ENCODE results near the gene ANO7.

ANO7 gene

DNA sequence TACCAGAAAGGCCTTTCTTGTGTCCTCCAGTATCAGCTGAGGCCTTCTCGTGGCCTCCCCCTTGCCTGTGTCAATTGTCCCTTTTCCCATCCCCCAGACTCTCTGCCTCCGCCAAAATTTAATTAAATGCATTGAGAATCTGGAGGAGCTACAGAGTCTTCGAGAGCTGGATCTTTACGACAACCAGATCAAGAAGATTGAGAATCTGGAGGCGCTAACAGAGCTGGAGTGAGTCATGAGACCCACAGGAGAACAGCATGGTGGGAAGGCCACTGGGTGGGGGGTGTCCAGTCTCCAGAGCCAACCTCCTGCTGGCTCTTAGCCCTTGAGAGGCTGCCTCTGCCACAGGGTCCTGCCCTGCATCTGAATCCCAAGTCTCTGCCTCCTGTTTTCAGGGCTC, 29.4 kb upstream of the ANO7 start:
- no peak for DNase-seq

GRCh38 chr2:241160318-241160717, 28.2 kb upstream of the ANO7 start:
- DNase-seq: no peak

- peak; percentile 60 for DNase-seq
These were observed 26.7 kb upstream of the ANO7 start for GRCh38 chr2:241161646-241162281.

DNA sequence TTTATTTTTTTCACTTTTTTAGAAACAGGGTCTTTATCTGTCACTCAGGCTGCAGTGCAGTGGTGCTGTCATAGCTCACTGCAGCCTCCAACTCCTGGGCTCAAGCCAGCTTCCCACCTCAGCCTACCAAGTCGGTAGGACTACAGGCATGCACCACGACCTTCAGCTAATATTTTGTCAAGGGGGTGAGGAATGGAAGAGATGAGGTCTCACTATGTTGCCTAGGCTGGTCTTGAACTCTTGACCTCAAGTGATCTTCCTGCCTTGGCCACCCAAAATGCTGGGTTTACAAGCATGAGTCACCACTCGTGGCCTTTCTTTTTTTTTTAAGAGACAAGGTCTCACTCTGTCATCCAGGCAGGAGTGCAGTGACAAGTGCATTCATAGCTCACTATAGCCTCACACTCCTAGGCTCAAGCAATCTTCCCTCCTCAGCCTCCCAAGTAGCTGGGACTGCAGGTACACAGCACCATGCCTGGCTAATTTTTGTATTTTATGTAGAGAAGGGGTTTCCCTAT, 24.8 kb upstream of the ANO7 start:
- DNase-seq: no peak

DNA sequence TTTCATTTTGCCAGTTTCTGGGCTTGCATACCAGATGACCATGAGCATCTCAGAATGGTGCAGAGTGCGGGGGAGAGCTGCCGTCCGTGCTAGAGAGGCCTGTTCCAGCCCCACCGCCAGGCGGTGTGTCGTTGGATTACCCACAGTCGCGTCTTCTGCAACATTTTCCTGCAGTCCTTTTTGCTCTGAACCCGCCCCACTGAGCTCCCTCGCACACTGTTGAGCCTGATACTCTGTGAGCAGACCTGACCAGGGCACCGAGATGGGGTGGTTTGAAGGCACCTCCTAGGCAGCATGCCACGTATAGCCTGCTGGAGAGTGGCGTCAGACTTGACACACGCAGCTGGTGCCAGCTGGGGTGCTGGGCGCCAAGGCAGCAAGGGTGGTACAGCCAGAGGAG, 20.1 kb upstream of the ANO7 start:
- no peak for DNase-seq

GRCh38 chr2:241173557-241173956, 14.9 kb upstream of the ANO7 start:
- no peak for DNase-seq

DNA sequence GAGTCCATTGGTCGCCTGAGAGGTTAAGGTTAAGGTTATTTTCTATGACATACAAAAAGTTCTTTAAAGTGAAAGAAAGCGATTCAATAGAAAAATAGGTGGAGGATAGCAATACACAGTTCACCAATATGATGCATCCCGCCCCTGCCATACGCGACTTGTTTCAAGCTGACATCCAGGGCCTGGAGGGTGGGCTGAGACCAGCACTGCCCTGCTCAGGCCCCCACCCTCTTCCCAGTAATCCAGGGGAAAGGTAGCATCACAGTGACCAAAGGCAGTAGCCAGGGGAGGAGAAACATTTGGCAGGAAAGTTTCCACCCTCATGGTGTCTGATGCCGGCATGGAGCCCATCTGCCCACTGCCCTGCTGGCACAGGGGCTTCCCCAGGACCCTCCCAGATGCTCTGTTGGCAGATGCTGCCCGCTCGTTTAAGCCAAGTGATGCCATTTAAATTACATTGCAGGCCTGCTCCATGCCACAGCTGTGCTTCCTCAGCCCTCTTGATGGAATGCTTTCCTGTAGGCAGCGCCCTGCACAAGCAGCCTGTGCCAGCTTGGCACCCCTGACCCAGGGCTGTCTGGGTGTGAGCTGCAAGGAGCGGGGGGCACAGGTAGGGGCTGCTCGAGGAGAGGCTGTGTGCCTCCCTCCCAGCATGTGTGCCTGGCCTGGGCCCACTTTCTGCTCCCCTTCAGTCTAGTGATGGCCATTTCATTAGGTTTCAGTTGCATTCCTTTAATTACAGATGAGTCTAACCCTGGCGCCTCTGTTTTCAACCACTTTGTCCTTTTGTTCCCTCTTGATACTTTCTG, 10.7 kb upstream of the ANO7 start:
- no peak for DNase-seq

DNA sequence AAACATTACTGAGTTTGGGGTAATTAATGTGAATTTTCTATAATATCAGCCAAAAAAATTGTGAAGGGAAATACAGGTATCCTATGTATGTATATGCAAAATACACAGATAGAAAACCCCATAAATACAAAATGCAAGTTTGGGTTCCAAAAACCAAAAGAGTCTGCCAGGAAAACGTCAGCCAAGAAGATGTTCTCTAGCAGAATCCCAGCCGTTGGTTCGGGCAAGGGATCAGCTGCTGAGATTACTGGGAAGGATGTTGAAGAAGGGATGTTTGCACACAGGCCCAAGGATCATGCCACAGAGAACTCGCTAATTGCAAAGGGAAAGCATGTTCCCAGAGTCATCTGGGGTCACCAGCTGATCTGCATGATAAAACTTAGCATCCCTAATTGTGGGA, 9.5 kb upstream of the ANO7 start:
- DNase-seq: no peak

- no peak for DNase-seq
These were observed 8.6 kb upstream of the ANO7 start for GRCh38 chr2:241179899-241180298.

DNA sequence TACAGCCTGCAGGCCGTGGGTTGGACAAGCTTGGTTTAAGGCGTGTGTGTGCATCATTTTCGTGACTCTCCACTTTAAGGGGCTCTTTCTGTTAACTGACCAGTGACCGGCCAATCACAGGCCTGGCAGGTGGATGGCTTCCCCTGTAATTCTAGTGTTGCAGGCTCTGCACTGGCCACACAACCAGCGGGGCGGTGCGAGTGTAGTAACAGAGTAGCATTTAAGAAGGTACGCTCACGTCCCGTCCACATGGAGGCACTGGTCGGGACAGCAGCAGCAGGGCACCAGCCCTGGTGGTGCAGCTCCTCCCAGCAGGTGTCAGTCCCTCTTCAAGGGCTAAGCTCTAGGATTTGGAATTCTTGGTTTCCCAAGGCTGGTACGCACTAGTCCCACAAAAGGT, 8.0 kb upstream of the ANO7 start:
- DNase-seq: no peak

DNA sequence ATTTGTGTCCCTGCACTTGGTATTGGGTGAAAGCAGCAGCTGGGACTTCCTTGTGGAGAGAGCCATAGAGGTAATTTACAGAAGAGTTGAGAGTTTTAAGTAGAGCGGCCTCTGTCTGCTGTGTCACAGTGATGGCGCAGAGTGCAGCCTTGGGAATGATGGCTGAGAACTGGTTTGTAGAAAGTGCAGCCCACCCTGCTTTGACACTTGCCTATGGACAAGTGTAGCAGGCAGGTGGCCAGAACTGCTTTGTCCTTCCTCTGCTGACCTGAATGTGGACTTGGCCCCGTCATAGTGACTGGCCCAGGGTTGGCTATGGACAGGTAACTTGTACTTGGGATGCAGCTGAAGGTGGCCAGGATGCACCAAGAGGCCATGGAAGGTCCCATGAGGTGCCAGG, 6.4 kb upstream of the ANO7 start:
- DNase-seq: no peak

- no peak for DNase-seq
These were observed 5.8 kb upstream of the ANO7 start for GRCh38 chr2:241182531-241183133.

GRCh38 chr2:241183221-241183620, 5.3 kb upstream of the ANO7 start:
- no peak for DNase-seq

- no peak for DNase-seq
These were observed 3.6 kb upstream of the ANO7 start for GRCh38 chr2:241184901-241185300.

DNA sequence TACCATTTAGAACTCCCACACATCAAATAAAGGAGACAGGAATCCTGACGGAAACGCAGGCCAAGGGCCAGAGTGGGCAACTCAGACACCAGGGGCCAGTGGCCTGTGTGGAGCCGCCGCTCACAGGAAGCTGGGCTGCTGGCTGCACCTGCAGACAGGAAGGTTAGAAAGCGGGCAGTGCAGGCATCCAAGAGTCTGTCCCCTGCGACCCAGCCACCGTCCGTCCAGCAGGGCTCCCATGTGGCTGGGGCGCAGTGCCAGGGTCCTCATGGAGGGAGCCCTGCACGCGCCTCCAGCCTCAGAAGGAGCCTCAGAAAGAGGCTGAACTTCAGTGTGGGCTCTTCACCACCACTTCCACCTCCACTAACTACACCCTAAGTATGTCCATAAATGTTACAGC, 2.5 kb upstream of the ANO7 start:
- no peak for DNase-seq

DNA sequence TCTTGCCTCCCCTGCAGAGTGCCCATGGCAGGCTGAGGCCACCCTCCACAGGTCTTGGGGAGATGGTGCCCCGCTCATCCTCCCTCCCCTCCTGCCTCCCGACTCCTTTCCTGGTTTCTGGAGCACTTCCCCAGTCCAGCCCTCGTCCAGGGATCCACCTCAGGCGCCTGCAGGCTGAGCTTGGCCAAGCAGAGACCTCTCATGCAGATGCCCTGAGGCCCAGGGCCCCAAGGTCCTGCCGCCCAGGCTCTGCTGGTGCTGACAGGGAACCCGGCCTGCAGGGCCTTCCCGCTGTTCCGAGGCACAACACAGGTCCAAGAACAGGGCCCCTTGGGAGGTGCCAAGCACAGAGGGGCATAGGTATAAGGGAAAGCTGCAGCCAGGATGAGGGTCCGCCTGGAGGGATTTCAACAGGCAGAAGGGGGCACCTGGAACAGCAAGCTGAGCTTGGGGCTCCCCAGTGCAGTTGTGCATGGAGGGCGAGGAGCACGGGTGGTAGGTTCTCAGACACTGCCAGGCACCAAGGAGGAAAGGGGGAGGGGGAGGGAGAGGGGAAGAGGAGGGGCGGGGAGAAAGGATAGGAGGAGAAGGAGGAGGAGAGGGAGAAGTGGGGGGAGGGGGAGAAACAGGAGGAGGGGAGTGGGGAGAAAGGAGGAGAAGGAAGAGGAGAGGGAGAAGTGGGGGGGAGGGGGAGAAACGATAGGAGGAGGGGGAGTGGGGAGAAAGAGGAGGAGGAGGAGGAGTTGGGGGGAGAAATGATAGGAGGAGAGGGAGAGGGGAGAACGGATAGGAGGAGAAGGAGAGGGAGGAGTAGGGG, 1.2 kb upstream of the ANO7 start:
- no peak for DNase-seq

DNA sequence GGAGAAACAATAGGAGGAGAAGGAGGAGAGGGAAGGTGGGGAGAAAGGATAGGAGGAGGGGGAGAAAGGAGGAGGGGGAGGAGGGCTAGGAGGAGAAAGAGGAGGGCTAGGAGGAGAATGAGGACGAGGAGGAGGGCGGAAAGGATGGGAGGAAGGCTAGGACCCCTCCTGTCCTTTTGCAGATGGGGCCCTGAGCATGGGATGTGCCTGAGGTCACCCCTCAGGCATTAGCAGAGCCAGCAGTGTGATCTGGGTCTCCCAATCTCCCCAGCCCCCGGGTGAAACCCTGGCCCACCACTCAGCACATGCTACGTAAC, 601 bp upstream of the ANO7 start:
- DNase-seq: no peak

GRCh38 chr2:241189093-241189855, 797 bp downstream of the ANO7 start:
- no peak for DNase-seq

DNA sequence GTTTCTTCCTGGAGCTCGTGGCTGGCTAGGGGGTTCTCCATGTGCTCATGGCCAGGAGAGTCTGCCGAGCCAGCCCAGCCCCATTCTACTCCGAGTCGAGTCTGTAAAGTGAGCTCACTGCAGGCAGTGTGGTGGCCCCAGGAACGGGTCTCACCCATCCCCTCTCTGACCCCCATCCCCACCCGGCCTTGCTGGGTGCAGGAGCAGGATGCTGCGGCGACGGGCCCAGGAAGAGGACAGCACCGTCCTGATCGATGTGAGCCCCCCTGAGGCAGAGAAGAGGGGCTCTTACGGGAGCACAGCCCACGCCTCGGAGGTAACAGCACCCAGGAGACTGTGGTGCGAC, 1.4 kb downstream of the ANO7 start:
- DNase-seq: no peak

DNA sequence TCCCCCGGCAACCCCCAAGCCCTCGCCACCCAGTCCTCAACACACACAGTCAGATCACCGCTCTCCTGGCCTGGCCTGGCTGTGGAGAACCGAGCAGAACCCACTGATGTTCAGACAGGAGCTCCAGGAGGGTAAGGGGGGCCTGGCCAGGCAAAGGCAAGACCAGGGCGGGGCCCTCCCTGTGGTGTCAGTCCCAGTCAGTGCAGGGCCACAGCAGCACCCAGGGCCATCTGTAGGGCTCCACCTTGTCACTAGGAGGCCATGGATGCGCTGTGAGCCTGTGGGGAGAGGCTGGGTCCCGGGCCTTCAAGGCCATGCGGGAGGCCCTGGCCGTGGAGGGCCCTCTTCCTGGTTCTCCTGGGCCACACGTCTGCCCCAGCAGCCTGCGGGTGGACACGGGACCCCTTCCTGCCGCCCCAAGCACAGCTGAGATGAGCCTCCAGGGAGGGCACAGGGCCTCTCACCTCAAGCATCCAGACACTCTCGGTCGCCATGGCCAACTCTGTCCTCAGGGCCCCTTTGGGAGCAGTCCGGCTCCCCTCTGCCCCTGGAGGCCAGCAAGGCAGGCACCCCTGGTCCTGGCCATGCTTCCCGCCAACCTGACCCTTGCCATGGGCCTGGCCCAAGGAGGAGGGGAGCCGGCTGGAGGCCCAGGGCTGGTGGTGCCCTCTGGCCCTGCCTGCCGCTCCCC, 2.0 kb downstream of the ANO7 start:
- DNase-seq: no peak

DNA sequence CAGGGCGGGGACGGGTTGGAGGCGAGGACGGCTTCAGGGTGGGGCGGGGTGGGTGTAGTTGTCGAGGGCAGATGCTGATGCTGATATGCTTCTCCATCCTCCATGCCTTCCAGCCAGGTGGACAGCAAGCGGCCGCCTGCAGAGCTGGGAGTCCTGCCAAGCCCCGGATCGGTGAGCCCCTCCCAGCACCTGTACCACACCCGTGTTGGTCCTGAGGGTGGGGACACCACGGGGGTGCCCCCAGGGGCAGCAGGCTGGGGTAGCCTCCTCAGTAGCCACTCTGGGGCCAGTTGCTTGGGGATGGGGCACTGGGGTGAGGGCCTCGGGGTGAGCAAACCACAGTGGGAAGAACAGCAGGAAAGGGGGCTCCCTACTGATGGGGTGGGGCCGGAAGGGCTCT, 2.6 kb downstream of the ANO7 start:
- DNase-seq: no peak

DNA sequence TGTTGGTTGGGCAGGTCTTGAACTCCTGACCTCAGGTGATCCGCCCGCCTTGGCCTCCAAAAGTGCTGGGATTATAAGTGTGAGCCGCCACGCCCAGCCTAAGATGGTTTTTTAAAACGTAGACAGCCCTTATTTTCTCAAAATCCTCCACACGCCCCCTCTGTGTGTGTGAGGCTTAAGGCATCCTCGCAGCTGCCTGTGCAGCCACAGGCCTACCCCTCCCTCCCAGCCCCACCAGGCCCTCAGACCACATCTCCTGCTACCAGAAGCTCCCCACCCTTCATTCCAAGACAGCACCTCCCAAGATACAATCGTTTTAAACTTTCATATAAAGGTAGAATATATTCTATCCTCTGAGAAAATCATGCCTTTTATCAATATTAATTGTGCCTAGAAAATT, 4.8 kb downstream of the ANO7 start:
- no peak for DNase-seq

All from fibroblast of upper back skin (primary cell).